Renal cortical epithelial cell (primary cell): ENCODE results near the gene PARD6G. TPM values are rescaled to one million over a fixed set of nuclear protein-coding genes. Genes with fewer than 3 reads are reported as not detected.
"Not testable (repeated sequence)": the region's sequence is repeated elsewhere in the genome, so short reads cannot be mapped to it uniquely, and the experiment has no call there.

Experiments
- DNase-seq: peaks from one replicate; pipeline ENCODE4 v3.0.0-alpha.2; 2011; ENCODE audit warnings: low read depth
- total RNA-seq: library from RNA; depleted of rRNA; stranded (reverse); fragments of >200 nt; gene quantifications from 2 replicates; pipeline ENCODE4 v1.2.3, GENCODE V29; 2014

PARD6G gene
- total RNA-seq, 1 donor from 2014 or later, result 1.5 TPM

GRCh38 chr18:80241919-80242777 lies 5.2 kb downstream of the PARD6G start:
- no peak for DNase-seq

GRCh38 chr18:80239830-80240229 lies 7.5 kb downstream of the PARD6G start:
- DNase-seq, result no peak

GRCh38 chr18:80238651-80239260 lies 8.6 kb downstream of the PARD6G start:
- no peak for DNase-seq

GRCh38 chr18:80237519-80237918 lies 9.8 kb downstream of the PARD6G start:
- not testable (repeated sequence) for DNase-seq

GRCh38 chr18:80234398-80234797 lies 12.9 kb downstream of the PARD6G start:
- DNase-seq, result no peak

- DNase-seq, result no peak
These were observed 13.4 kb downstream of the PARD6G start for GRCh38 chr18:80233899-80234298.

- DNase-seq, result no peak
These were observed 14.0 kb downstream of the PARD6G start for GRCh38 chr18:80233201-80233835.

- DNase-seq, result no peak
These were observed 14.6 kb downstream of the PARD6G start for GRCh38 chr18:80232710-80233109.

GRCh38 chr18:80232030-80232429 lies 15.3 kb downstream of the PARD6G start:
- DNase-seq, result no peak

GRCh38 chr18:80231616-80232015 lies 15.7 kb downstream of the PARD6G start:
- DNase-seq, result no peak

- DNase-seq, result no peak
These were observed 16.2 kb downstream of the PARD6G start for GRCh38 chr18:80231151-80231550.

- no peak for DNase-seq
These were observed 17.3 kb downstream of the PARD6G start for GRCh38 chr18:80229766-80230745.

- no peak for DNase-seq
These were observed 18.0 kb downstream of the PARD6G start for GRCh38 chr18:80229363-80229762.

GRCh38 chr18:80228051-80228848 lies 19.1 kb downstream of the PARD6G start:
- DNase-seq, result no peak

GRCh38 chr18:80227472-80227871 lies 19.8 kb downstream of the PARD6G start:
- no peak for DNase-seq

- DNase-seq, result no peak
These were observed 21.6 kb downstream of the PARD6G start for GRCh38 chr18:80225685-80226084.

GRCh38 chr18:80223581-80224148 lies 23.6 kb downstream of the PARD6G start:
- no peak for DNase-seq

GRCh38 chr18:80219488-80219887 lies 27.8 kb downstream of the PARD6G start:
- not testable (repeated sequence) for DNase-seq

GRCh38 chr18:80218341-80219227 lies 28.7 kb downstream of the PARD6G start:
- no peak for DNase-seq
